GM21360 (cell line): ENCODE data around the gene MAPK4.
"Not testable (repeated sequence)": the region's sequence is repeated elsewhere in the genome, so short reads cannot be mapped to it uniquely, and the experiment has no call there.

Source experiments
- ATAC-seq: cut with Tn5 transposase; IDR thresholded peaks from one replicate; pipeline ENCODE4 v1.9.1; 2021; ENCODE audit warnings: mild to moderate bottlenecking, moderate library complexity; ENCODE audit not compliant: unreplicated experiment

The MAPK4 gene

DNA sequence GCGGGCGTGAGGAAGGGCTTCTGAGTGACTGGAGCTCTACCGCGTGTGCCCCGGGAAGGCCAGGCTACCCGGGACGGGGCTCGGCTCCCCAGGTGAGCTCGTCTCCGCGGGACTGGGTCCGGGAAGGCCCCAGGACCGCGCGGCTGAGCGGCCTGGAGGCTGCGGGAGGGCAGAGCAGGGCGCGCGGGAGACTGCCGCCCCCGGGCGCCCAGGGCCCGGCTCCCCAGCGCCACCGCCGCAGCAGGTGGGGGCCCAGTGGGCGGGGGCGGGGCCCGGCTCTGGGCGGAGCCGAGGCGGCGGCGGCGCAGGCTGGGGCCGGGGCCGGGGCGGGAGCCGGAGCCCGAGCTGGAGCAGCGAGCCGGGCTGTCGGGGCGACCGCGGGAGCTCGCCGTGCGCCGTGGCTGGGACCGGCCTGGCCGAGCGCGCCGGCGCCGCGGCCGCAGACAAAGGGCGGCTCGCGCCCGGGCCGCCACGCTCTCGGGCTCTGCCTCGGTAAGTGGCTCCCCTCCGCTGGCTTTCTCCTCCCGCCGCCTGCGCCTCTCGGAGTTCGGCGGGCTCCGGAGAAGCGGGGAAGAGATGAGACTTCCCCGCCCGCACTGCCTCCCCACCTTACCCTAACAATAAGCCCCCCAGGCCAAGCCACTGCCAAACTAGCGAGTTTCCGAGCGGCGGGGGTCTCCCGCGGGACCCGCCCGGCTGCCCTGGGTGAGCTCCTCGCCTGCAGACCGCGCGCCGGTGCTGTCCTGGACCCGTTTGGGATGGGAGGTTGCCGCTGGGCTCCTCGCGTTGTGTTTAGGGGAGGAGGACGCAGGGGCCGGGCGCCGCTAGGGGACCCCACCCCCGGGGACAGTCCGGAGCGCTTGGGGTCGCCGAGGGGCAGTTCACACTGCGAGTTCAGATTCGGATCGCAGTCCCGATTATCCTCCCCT, at the start of gene MAPK4:
Gene MAPK4 (plus strand): TSS at position 336 of the 929 bp plus-strand sequence. CDS start 103,872 bp downstream, outside the sequence.
- ATAC-seq = peak; percentile 73

DNA sequence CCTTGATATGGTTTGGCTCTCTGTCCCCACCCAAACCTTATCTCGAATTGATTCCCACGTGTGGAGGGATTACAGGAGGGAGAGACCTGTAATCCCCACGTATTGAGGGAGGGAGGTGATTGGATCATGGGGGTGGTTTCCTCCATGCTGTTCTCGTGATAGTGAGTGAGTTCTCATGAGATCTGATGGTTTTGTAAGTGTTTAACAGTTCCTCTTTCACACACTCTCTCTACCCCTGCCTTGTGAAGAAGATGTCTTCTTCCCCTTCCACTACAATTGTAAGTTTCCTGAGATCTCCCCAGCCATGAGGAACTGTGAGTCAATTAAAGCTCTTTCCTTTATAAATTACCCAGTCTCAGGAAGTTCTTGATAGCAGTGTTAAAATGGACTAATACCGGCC, 42.6 kb upstream of the MAPK4 start:
- not testable (repeated sequence) for ATAC-seq

DNA sequence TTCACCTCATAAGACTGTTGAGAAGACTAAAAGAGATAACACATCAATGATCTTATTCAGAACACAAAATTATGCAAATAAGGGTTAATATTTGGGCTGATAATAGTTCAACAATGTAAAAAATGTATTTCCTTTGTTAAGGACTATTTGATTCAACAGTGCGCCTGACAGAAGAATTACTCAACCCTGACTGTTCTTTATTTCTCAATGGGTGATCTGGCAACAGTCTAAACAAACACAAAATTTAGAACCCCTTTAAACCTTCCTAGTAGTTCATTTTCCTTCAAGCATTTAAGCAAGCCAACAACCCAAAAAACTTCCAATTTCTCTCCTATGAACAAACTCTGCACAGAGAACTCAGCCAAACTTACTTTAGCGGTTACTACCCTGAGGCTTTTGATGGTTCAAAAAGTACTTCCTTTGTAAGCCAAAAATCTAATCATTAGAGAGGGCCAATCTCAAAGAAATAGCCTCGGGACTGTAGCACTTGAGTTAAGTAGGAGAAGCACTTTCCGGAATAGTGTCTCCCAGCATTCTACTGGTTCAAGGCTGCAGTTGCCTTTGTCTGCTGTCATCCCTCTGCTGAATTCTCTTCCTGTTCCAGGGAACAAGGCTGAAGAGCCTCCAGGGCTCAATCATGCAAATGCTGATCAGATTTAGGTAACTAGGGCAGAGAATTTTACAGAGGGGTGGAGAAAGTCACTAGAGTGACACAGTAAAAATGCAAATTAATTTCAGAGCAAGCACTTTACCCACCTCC, 40.9 kb upstream of the MAPK4 start:
- no peak for ATAC-seq

DNA sequence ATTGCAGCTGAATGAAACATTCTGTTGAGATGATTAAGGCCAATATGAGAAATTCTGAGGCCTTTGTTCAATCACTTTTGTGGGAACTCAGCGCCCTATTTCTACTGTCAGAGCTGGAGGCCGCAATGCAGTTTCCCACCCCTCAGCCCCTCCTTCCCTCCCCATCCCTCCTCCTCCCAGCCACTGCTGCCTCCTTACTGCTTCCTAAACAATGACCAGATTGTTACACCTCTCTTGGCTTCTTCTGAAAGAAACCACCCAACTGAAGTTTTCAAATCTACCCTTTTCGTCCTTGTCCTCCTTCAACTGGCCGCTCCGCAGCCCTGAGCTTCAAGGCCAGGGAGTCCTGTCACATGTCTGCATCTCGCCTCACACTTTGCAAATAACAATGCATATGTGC, 36.7 kb upstream of the MAPK4 start:
- ATAC-seq = no peak

DNA sequence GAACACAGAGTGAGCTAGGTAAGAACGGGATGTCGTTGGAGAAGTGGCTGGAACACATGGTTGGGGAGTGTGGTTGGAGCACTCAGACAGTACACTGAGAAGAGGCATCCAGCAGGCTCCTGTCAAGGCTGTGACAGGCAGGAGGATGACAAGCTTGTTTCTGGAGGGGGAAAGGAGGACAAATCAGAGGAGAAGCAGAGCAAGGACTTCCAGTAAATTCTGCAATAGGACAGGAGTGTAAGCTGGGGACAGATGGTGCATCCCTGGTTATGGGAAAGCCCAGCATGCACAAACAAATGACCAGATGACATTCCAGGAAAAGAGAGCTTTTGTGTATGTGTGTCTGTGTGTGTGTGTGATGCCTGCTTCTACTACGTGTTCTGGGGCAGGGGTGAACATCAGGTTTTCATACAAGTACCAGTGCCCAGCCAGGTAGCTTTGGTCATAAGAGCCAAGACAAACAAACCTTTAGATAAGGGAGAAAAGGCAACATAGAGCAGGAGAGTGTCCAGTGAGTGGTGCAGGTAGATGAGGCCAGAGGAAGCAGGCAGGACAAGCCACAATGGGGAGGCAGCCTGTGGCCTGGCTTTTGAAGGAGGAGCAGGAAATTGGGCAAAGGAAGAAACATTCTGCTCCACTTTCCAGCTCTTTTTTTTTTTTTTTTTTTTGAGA, 32.1 kb upstream of the MAPK4 start:
- no peak for ATAC-seq

DNA sequence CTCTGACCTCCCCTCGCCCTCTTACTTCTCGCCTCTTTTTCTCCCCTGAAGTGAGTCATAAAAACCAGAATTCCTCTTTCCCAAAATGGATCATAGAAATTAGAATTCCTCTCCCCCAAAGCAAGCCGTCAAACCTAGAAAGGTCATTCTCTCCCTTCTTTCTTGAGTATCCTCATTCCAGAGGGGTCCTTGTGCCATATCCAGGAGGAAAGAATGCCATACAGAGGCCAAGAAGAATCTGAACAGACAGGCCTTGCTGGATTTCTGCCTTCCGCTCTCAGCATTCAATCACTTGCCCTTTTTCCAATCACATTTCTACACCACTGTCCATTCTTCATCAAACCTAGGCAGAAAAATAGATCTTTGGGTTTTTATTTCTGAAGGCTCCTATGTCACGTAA, 31.1 kb upstream of the MAPK4 start:
- ATAC-seq = no peak

DNA sequence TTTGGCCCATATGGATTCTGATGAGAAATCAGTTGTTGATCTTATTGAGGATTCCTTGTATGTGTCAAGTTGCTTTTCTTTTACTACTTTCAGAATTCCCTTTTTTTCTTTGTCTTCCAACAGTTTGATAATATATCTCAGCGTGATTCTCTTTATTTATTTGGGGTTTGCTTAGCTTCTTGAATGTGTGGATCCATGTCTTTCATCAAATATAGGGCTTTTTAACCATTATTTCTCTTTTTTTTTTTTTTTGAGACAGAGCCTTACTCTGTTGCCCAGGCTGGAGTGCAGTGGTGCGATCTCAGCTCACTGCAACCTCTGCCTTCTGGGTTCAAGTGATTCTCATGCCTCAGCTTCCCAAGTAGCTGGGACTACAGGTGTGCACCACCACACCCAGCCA, 26.1 kb upstream of the MAPK4 start:
- ATAC-seq = not testable (repeated sequence)

DNA sequence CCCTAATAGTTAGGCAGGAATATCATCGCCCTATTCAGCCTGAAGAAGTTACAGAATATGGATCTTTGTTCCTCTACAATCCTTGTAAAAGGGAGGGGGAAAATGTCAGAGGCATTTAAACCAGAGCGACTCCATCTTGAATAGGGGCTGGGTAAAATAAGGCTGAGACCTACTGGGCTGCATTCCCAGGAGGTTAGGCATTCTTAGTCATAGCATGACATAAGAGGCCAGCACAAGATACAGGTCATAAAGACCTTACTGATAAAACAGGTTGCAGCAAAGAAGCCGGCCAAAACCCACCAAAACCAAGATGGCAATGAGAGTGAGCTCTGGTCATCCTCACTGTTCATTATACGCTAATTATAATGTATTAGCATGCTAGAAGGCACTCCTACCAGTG, 15.4 kb upstream of the MAPK4 start:
- not testable (repeated sequence) for ATAC-seq

DNA sequence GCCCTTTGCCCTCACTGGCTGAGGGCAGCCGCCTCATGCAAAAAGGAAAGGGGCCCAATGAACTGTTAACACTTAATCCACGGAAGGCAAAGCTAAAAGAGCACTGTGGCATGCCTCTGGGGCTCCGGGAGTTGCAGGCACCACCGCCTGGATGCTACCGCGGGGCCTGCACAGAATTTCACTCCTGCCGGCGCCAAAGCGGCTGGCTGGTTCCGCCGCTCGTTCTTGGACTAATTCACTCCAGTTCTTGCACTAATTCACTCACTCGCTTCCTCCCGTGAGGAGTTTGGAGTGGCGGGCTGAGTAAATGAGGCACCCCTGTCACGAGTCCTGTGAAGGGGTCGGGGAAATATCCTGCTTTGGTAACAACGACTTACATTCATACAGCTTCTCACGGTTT, 14.0 kb upstream of the MAPK4 start:
- ATAC-seq = no peak

DNA sequence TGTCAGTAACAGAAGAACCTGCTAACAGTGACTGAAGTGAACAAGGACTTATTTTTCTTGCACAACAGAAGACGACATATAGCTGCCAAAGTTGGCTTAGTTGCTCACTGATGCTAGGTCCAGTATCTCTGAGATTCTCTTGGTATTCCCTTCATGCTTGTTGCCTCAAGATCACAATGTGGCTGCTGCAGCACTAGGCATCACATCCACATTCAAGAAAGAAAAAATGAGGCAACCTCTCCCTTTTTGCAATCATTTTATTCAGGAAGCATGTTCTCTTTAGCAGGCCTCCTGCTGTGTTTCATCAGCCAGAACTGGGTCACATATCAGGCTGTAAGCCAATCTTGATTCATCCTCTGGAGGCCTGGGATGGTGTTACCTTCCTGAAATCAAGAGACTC, 11.7 kb upstream of the MAPK4 start:
- no peak for ATAC-seq

DNA sequence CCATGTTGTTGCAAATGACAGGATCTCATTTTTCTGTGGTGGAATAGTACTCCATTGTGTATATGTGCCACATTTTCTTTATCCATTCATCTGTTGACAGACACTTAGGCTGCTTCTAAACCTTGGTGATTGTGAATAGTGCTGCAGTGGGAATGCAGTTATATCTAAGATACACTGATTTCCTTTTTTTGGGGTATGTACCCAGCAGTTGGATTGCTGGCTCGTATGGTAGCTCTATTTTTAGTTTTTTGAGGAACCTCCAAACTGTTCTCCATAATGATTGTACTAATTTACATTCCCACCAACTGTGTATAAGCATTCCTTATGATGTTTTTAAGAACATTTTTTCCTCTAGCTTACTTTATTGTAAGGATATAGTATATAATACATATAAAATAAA, 8.2 kb upstream of the MAPK4 start:
- not testable (repeated sequence) for ATAC-seq

DNA sequence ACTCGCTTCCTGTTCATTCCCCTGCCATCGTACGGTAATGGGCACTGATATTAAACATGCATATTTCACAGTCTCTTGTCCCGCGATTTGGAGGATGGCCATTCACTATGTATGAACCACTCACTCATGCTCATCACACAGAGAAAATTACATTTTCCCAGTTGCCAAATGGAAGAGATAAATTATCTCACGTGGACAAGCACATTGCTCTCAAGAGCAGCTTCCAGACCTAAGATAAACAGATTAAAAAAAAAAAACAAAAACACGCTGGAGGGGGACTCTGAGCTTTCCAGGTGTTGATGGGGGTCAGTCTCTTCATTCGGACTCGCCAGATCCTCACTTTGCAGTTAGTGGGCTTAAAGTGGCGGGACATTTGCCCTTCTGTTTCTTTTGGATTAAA, 1.7 kb upstream of the MAPK4 start:
- ATAC-seq = no peak

DNA sequence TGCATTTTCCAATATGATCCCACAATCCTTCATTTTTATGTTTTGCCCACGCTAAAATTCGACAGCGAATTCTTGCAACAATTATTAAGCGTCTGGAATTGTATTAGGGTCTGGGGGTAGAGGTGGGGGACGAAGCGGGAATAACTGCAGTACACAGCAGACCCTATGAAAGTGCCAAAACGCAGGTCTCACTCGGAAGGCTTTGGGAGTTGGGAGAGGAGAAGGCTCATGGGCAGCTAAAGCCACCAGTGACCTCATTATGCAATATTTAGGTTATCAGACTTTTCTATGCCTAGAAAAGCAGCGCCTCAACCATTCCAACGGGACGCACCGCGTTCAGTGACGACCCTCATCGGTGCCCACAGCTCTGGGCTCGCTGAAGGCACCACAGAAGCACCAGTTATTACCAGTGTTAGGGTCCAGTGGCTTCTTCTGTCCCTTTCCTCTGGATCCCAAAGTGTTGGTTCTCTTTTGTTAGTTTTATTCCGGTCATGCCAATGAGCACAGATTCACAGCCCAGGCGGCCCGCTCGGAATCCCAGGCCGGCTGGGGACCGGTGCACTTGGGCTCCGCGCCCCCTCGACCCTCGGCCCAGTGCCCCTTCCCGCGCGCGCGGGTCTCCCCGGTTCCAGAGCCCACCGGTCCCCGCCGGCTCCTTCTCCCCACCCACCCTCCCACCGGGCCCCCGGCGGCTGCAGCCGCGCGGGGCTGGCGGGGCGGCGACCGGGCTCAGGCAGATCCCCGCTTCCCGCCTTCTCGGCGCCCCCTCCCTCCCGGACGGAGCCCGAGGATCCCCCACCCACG, 737 bp upstream of the MAPK4 start:
- ATAC-seq = no peak

DNA sequence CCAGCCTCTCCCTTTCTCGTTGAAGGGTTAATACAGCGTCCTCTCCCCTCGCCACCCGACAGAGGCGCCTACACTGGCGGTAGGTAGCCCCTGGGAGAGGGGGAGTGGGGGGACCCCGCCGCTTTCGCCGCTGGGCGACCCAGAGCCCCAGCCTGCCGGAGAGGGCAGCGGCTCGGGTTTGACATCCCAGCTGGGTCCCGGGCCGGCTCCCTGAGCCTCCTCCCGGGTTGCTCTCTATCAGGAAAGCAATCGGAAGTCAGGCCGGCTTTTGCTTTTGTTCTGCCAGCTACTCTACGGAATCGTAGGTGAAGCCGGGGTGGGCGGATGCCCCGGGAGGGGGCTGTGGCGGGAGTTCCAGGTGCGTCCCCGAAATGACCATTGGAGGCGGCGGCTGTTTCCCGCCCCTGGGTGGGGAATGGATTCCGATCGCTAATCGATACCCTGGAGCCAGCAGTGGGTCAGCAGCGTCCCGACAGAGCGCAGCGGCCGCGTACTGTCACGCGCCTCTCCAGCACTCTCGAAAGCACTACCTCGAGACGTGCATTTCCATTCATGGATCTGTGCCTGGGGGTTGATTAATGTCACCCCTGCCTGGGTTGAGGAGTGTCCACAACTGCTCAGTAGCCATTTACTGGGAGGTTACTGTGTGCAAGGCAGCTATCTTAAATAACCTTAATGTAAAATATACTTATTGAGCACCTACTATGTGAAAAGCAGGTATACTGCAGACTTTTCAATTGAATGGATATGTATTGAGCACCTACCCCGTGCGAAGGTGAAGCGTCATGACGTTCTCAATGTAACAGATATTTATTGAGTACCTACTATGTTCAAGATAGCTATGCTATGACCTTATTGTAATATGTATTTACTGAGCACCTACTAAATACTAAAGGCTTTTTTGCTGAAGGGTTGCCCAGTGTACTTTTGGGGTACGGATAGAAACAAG, 1.1 kb downstream of the MAPK4 start:
- no peak for ATAC-seq

DNA sequence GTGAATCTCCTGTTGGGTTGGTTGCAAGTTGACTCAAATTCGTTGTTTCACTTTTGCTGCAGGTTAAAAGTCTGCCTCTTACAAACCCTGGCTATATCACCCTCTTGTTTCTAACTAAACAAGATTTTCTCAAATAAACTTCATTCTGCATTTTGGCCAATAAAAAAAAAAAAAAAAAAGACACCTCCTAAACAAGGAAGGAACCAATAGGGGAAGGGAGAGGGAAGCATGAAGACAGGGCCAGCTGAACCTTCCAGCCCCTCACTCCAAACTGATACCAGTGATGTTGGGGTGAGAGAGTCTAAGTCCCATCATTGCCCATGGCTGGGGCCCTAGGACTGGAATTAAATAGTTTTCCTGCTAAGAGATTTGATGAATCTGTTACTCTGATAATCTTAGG, 2.4 kb downstream of the MAPK4 start:
- ATAC-seq = not testable (repeated sequence)

DNA sequence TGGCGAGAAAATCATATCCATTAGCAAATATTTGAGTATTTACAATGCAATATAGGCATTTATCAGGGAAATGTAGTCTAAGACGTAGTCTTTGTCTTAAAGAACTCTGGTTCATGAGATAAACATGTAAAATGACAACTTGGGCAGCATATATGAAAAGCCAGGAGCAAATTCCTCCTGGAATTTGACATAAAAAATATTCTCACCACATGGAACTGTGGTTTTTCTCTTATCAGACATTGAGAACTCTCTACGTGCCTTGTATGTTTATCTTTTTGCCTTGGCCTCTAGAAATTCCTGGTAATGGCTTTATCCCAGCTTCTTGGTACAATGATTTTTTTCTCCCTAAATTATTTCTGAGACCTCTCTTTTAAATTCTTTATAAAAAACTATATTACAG, 2.8 kb downstream of the MAPK4 start:
- ATAC-seq = no peak

DNA sequence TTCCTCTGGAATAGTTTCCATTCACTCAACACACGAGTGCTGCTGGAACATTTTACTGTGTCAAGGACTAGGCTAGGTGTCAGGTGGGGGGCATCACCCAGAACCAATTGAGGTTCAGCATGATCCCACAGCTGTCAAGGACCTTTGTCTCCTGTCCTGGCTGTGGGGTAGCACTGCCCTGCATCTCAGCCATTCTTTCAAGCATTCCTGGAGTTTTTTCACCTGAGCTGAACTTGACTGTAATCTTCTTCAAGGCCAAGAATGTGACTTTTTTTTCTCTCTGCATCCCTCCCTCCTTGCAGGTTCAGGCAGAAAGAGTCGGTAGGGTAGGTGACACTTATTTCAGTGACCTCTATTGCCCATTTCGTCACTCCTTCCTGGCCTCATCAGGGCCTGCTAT, 3.5 kb downstream of the MAPK4 start:
- ATAC-seq = no peak

DNA sequence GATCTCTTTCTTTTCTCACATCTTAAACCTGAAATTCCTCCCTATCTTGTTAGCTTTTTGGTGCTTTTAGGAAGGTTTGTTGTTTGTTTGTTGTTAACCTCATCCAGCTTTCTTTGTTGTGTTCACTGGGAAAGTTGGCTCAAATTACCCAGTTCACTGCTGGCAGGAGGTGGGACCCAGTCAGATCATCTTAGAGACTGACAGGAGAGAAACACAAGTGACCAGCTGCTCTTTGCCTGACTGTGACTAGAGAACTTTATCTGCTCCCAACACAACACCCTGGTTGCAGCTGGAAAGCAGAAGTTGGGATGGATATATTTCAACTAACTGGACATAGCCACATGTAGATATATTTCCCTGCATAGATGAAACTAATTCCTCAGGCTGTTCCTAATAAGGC, 10.0 kb downstream of the MAPK4 start:
- ATAC-seq = no peak

DNA sequence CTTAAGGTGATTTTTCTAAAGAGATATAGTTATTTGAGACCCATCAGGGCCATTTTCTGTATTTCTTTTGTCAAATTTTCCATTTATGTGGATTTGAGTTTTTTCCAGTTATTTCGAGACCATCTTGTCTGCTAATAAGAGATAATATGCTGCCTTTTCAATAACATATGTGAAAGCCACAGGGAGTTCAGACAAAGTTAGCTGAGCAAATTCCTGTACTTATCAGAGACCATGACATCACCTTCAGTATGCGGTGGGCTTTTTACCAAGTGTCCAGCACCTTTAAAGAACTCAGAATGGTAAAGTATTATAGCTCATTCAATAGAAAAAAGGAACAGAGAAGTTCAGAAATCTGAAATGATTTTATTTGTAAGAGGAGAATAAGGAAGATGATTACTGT, 11.7 kb downstream of the MAPK4 start:
- ATAC-seq = no peak

DNA sequence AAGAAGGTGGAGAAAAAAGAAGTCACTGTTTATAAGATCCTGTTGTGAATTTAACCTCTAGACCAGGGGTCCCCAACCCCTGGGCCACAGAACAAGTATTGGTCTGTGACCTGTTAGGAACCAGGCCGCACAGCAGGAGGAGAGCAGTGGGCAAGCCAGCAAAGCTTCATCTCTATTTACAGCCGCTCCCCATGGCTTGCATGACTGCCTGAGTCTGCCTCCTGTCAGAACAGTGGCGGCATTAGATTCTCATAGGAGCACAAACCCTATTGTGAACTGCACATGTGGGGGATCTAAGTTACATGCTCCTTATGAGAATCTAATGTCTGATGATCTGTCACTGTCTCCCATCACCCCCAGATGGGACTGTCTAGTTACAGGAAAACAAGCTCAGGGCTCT, 13.3 kb downstream of the MAPK4 start:
- not testable (repeated sequence) for ATAC-seq
